Measurements from ENCODE around the gene ADGRV1.
"Not testable (repeated sequence)": the region's sequence is repeated elsewhere in the genome, so short reads cannot be mapped to it uniquely, and the experiment has no call there.

The ADGRV1 gene

DNA sequence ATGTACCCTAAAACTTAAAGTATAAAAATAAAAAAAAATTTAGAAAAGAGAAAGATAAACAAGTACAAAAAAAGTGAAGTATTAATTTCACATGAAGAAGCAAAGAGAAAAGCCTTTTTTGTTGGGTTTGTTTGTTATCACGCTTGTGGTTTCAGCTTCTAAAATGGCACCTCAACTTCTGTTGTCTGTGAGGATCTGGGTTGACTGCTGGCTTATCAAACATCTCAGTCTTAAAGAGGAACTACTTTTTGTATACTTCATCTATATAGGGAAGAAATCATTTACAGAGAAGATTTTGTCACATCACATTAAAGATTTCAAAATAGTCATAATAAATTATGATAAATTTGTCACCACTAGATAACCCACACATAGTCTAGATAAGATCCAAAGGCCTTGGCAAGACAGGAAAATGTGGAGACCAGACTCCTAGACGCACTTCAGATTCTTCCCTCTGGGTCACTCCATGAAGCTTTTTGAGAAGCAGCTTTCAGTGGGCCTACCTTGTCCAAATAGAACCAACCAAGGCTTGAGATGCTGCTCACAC, 8.8 kb upstream of the ADGRV1 start:
- FAIRE-seq = no peak

DNA sequence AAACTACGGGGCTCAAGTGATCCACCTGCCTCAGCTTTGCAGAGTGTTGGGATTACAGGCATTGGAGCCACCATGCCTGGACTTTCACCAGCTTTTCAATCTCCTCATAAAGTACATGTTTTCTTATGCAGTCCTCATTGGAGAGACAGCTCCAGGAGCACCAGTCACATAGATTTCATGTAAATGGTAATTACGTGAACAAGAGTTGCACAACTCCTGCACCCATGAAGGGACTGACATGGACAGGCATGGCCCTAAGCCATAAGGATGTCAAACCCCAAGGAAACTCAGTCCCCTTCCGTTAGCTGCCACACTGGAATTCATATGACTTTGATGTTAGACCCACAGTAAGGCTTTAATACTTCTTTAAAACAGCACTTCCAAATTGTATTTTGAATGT, 7.6 kb upstream of the ADGRV1 start:
- no peak for FAIRE-seq

DNA sequence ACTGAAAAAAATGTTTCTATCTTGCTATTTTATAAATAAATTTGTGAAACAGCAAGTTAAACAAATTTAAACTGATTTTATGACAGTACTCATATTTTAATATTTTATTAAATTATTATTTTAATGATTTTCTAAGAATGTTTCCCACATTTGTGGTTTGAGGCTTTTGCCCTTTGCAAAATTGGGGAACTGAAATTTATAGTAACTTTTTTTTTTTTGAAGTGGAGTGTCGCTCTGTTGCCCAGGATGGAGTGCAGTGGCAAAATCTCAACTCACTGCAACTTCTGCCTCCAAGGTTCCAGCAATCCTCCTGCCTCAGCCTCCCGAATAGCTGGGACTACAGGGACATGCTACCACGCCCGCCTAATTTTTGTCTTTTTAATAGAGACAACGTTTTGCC, 7.2 kb upstream of the ADGRV1 start:
- FAIRE-seq = no peak

DNA sequence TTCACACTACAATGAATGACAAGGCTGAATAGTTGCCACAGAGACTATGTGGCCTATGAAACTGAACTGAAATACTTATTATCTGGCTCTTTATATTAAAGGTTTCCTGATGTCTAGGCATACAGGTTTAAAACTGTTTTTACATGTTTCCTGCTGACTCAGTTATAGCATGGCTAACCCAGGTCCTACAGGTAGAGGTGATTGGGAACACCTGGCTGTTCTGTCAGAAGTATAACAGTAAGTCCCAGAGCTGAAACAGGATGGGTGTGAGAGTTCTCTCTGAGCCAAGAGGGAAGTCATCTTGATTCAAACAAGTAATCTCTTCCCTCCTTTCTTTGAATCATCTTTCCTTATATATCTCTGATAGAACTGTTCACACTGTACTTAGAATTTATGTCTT, 4.9 kb upstream of the ADGRV1 start:
- FAIRE-seq = no peak

DNA sequence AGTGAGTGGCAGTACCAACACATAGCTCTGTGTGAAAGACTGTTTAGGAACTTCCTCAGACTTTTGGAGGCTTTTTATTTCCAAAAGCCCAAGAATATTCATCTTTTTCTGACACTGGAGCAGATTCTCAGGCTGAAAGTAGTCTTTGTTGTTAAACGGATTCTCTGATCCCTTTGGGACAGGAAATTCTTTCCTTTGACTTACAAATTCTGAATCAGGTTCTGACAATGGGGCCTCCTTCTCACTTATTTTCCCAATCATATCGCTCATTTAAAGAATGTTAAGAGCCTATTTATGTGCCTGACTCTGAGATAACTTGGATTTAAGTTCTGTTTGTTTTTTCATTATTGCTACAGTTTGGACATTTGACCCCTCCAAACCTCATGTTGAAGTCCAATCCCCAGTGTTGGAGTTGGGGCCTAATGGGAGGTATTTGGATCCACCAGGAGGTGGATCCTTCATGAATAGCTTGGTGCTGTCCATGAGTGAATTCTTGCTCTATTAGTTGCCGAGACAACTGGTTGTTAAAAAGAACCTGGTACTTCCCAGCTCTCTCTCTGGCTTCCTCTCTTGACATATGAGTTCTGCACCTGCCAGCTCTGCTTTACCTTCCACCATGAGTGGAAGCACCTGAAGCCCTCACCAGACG, 4.1 kb upstream of the ADGRV1 start:
- no peak for FAIRE-seq

DNA sequence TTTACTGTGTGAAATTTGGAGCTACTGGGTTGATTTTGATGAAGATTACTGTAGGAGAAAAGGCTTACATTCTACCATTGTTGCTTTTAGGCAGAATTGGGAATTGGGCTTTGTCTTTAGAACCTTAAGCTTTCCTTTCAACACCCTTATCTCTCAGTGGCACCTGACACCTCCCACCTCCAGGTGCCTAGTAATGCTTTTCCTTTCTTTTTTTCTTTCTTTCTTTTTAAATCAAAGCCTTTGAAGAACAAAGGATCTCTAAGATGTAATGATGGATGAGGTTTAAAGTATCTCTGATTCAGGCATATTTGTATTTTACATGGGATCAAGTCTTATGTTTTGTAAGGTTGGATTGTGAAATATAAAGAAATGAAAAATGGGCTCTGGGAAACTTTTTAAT, 2.9 kb upstream of the ADGRV1 start:
- no peak for FAIRE-seq

DNA sequence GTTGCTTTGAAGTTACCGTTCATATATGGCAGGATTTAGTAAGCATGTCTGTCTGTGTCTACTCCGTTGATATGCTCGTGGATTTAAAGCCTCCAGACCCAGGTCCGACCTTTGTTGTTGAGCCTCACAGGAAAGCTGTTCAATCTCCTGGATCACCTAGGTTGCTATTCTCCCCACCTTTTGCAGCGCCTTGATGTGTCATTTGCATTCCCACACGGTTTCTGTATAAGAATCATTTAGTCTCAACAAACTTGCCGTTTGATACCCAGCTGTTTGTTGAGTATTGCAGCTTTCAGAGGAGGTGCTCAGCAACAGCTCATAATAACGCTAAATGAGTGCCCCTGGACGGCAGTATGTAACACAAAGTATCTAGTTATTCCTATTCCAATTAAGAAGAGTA, 1.2 kb upstream of the ADGRV1 start:
- FAIRE-seq = no peak

DNA sequence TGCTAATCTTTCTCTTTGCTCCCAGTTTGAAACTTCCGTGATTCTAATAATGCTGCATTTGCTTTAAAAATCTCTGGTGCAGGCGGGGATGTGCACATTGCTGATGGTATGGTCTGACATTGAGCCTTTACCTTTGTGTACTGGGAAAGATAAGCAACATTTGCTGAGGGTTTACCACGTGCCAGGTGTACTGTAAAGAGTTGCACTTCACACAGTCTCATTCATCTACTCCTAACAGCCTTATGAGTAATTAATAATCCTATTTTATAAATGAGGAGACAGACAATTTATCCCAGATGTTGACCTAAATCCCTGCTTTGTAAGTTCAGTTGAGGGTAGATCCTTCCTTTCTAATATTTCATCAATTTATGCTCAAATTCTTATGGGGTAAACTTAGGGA, 726 bp upstream of the ADGRV1 start:
- no peak for FAIRE-seq

DNA sequence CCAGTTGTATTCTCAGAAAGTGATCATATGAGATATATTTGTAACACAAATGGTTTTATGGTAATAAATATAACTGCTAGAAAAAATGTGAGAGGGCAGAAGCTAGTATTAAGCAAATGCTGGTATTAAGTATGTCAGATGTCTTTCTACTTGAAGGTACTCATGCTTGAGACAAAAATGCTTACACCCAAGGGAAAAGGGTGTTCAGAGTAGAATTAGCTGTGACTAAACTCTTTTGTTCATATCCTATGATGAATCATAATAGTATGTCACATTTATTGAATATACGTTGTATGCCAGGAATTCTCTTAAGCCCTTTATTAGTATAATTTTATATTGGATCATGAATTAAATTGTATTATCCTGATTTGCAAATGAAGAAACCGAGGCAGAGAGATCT, 2.2 kb downstream of the ADGRV1 start:
- no peak for FAIRE-seq

DNA sequence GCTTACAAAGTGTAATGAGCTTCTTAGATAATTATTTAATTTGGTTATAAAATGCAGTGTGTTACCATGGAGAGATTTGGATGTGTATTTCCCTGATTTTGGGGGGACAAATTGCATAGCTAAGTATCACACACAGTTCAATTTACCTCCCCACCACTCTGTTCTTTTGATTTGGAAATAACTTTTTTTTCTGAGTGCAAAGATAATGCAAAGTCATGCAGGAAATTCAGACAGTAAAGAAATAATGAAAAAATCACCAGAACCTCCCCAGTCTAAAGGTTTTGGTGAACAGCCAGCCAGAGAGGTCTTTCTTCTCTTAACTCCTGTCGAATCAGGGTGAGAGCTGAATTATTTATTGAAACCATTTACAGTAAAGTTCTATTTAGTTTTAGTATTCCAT, 3.2 kb downstream of the ADGRV1 start:
- FAIRE-seq = no peak

DNA sequence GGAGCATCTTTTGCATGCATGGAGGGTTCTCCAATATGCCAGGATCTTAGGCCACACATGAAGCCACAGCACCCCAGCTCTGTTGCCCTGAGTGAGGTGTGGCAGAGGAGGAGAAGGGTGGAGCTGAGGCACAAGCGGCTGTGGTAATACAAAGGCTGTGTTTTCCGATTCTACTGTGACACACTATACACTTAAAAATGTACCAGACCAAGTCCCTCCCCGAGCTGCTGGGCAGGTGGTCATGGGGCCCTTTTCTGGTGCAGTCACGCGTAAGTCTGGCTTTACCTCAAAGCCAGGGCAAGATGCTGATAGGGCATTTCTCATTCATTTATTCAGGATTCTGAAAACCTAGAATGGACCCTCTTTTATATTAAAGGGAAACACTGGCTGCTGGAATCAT, 3.7 kb downstream of the ADGRV1 start:
- no peak for FAIRE-seq

DNA sequence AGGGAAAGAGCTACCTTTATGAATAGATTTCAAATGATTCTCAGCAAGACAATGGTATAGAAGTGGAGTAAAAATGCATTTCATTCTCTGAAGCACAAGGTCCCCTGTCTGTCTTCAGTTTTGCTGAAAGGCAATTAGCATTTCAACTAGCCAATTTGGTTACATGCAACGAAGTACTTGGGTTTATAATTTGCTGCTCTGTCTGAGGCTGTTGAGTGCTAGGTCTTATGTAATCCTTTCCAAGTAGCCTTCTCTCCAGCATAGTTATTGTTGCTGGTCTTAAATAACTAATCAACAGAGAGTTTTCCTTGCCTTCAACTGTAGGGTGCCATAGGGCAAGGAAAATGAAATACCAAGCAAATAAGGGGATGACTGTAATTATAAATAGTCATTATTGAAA, 4.5 kb downstream of the ADGRV1 start:
- no peak for FAIRE-seq

DNA sequence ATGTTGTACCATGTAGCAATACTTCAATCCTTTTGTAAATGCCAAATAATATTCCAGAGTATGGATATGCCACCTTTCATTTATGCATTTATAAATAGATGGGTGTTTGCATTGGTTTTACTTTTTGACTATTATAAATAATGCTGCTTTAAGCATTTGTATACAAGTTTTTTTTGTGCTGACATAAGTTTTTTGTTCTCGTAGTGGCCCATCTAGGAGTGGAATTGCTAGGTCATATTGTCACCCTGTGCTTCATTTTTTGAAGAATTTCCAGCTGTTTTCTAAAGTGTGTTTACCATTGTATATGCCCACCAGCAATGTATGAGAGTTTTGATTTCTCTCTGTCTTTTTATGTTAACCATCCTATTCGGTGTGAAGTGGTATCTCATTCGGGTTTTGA, 6.9 kb downstream of the ADGRV1 start:
- FAIRE-seq = no peak

DNA sequence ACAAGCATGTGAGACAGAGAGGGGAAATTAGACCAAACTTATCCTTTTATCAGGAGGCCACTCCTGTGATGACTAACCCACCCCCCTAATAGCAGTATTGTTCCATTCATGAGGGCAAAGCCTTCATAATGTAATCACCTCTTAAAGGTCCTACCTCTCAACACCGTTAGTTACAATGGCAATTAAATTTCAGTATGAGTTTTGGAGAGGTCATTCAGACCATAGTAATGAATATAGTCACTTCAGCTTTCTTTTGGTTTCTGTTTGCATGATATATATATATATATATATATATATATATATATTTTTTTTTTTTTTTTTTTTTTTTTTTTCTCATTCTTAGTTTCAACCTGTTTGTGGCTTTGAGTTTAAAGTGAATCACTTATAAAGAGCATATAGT, 10.5 kb downstream of the ADGRV1 start:
- no peak for FAIRE-seq

DNA sequence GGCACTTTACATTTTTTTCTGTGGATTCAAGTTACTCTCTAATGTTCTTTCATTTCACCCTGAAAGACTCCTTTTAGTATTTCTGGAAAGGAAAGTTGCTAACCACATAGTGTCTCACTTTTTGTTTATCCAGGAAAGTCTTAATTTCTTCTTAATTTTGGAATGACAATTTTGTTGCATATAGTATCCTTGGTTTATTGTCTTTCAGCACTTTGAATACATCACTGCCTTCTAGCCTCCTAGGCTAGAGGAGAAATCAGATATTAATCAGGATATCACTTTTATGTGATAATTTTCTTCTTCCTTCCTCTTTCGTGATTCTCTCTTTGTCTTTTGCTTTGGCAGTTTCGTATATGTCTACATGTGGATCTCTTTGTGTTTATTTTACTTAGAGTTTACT, 11.4 kb downstream of the ADGRV1 start:
- FAIRE-seq = no peak

DNA sequence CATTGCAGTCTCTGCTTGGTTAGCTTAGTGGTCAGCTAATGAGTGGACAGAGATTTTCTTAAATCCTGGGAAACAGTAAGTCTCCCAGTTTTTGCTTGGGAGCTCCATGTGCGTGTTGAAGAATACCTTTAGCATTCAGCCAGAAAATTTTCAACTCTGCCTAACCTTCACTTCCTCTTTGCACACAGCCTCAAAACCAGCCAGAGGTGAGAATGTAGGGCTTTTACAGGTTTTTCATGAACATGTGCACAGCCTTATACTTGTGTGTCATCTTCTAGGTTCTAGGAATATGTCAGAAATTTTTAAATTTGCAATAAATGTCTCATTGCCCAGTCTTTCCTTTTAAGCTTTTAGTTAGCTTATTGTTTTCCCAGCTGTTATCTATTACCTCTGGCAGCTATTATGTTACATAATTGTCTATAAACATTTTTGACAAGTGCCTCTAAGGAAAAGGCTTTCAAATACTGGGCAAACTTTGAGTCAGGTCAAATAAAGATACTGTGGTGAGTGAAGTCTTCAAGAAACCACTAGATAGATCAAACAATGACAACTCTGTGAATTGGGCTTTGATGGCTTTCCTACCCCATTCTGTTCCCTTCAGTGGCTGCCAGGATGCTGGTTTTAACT, 12.7 kb downstream of the ADGRV1 start:
- FAIRE-seq = no peak

DNA sequence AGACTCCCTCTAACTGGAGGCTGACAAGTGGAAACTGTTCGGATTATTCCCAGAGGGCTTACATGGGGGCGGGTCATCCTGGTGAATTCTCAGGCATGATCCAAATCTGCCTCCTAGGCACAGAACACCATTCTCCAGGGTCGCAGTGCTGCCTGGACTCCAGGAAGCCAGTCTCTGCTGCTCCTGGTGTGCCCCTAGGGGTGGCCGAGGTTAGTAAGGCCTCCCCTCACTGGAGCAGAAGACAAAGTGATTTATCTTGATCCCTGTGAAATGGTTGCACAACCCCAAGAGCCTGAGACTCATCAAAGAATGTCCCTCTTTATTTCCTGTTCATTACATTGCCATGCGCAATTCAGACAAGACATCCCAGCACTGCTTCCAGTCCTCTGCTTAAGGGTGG, 17.1 kb downstream of the ADGRV1 start:
- no peak for FAIRE-seq

DNA sequence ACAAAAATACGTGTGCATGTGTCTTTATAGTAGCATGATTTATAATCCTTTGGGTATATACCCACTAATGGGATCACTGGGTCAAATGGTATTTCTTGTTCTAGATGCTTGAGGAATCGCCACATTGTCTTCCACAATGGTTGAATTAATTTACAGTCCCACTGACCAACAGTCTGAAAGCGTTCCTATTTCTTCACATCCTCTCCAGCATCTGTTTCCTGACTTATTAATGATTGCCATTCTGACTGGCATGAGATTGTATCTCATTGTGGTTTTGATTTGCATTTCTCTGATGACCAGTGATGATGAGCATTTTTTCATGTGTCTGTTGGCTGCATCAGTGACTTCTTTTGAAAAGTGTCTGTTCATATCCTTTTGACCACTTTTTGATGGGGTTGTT, 18.0 kb downstream of the ADGRV1 start:
- not testable (repeated sequence) for FAIRE-seq

DNA sequence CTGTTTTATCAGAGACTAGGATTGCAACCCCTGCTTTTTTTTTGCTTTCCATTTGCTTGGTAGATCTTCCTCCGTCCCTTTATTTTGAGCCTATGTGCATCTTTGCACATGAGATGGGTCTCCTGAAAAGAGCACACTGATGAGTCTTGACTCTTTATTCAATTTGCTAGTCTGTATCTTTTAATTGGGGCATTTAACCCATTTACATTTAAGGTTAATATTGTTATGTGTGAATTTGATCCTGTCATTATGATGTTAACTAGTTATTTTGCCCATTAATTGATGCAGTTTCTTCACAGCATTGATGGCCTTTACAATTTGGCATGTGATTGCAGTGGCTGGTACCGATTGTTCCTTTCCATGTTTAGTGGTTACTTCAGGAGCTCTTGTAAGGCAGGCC, 21.3 kb downstream of the ADGRV1 start:
- FAIRE-seq = not testable (repeated sequence)

DNA sequence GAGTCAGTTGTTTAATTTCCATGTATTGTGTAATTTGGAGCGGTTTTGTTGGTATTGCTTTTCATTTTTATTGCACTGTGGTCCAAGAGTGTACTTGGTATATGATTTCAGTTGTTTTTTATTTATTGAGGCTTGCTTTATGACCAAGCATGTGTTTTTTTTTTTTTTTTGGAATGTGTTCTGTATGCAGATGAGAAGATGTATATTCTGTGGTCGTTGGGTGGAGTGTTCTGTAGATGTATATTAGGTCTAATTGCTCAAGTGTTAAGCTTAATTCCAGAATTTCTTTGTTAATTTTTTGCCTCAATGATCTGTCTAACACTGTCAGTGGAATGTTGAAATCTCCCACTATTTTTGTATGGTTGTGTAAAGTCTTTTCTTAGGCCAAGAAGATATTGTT, 23.4 kb downstream of the ADGRV1 start:
- no peak for FAIRE-seq

DNA sequence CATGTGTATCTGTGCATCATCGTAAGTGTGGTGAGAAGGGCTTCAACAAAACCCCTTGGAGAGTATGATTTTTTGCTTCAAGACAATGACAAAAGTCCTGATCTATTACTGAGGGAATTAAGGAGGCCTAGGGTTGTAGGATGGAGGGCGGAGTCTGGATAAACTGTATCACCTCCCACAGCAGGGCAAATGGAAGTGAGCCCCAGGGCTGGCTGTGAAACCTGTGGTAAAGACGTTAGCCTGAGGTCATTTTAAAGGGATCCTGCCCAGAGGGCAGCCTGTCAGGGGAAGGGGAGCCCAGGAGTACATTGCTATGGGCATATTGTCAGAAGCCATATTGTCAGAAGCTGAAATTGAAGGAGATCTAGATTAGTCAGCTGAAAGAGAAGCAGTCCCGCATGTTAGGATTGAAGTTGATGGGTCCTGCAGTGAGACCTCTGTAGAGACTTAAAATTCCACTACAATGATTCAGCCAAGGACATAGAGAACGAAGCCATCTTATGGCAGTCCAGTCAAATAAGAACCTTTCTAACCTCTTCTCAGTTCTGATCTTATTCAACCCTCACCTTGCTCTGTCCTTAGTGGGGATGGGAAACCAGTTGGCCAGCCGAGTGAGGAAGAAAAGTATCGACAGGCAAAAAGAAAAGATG, 26.9 kb downstream of the ADGRV1 start:
- FAIRE-seq = no peak

DNA sequence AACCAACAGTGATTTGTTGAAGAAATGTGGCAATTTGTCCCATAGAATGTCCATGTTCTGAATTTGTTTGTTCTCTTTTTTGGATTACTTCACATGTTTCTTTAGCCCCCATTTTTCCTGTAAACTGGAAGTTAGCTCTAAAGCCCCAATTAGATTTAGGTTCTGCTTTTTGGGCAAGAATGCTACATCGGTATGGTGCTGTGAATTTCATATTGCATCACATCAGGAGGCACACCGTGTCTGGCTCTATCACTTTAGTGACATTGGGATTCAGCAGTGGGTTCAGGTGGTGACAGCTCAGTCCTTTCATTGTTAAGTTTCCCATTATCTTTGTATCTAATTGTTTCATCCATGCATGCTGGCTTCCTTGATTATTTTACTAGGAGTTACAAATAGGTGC, 27.9 kb downstream of the ADGRV1 start:
- FAIRE-seq = no peak

DNA sequence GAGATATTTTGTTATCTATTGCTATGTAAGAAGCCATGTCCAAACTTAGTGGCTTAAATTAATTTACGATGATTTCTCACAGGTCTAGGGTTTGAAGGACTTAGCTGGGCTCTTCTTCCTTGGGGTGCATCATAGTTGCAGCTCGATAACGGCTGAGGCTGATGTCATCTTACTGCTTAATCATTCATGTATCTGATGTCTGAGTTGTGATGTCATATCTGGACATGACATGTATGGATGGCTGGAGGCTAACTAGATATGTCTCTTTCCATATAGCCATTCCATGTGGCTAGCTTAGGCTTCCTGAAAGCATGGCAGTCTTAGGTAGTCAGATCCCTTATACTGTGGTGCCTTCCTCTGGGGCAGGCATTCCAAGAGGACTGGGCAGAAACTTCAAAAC, 31.6 kb downstream of the ADGRV1 start:
- no peak for FAIRE-seq

DNA sequence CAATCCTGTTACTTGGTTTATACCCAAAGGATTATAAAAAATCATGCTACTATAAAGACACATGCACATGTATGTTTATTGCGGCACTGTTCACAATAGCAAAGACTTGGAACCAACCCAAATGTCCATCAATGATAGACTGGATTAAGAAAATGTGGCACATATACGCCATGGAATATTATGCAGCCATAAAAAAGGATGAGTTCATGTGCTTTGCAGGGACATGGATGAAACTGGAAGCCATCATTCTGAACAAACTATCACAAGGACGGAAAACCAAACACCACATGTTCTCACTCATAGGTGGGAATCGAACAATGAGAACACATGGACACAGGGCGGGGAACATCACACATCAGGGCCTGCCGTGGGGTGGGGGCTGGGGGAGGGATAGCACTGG, 34.5 kb downstream of the ADGRV1 start:
- not testable (repeated sequence) for FAIRE-seq
